Measurements from ENCODE around the gene ABR. TPM values are rescaled to one million over a fixed set of nuclear protein-coding genes. Genes with fewer than 3 reads are reported as not detected.

Gene ABR
- total and polyA plus RNA-seq, 2 of the 13 experiments (the other 11 are each of a cell fraction or from before 2014, with no cell fraction given), result 12.4 to 40.4 TPM

GRCh38 chr17:1050246-1050995, 129.4 kb downstream of the ABR start:
- Histone ChIP-seq H3K27ac (ENCODE audit: extremely low read length, insufficient read depth, low read length) (no peak overlapping the region), H3K4me1 (ENCODE audit: insufficient read depth, low read length) (no peaks in the 10 kb centered on the region), H3K9ac (ENCODE audit: insufficient read depth, low read depth, low read length) (no peak overlapping the region), H3K27me3 (ENCODE audit: control insufficient read depth in 1 of 2, insufficient read depth in 2 of 2, low read length in 2 of 2) (no peaks in the 10 kb centered on the region), H3K36me3 (replicated peaks in 1 of 2; ENCODE audit: control insufficient read depth in 1 of 2, insufficient read depth in 2 of 2, low read length in 2 of 2) (no peaks in the 10 kb centered on the region; a peak in 1 of 5 replicates), H3K4me3 (replicated peaks in 1 of 3; ENCODE audit: insufficient read depth in 1 of 3, low read depth in 2 of 3, low read length in 3 of 3) (no peak overlapping the region), H2AFZ (ENCODE audit: low read length) (no peak overlapping the region), H3K9me3 (ENCODE audit: low read length) (no peaks in the 10 kb centered on the region), H3K79me2 (ENCODE audit: insufficient read depth, low read length) (no peaks in the 10 kb centered on the region), H4K20me1 (ENCODE audit: insufficient read depth, low read length) (no peaks in the 10 kb centered on the region), H3K4me2 (ENCODE audit: low read depth, low read length) (no peak overlapping the region)
- POLR2A ChIA-PET, result no interaction called here
- in situ Hi-C loops (cut with HindIII; ENCODE audit: extremely low pct_ligation_motif_present, low pct_unique_long_range_greater_than_20kb) (no loop called here), intact Hi-C loops (cut with micrococcal nuclease; ENCODE audit: unreplicated experiment) (no loop called here)
- BruUV-seq (replicated peaks), result no TSS peak
- ATAC-seq, result no peak
- CTCF ChIA-PET (ENCODE audit: low intra/inter-chr PET ratio, low total read pairs), result no interaction called here
- DNase-seq (ENCODE audit: low spot score), result no peak
- WGBS (ENCODE audit: low lambda C conversion rate), result 84% methylated on average over 18 of the region's 22 CpGs
- no peak for FAIRE-seq
- TF ChIP-seq TBL1XR1 (IDR thresholded peaks at IDR 0.05; ENCODE audit: borderline replicate concordance, low read length, partially characterized antibody) (no peak), PHF8 (CRISPR knock-in tag; IDR thresholded peaks at IDR 0.05) (no peak), ZNF230 (CRISPR knock-in tag; IDR thresholded peaks at IDR 0.05) (no peak), HNRNPL (IDR thresholded peaks at IDR 0.05; ENCODE audit: low read depth, low read length) (no peak), CREB3 (CRISPR knock-in tag; IDR thresholded peaks at IDR 0.05) (no peak), ERF (CRISPR knock-in tag; IDR thresholded peaks at IDR 0.05) (no peak), ZNF280B (CRISPR knock-in tag; IDR thresholded peaks at IDR 0.05; ENCODE audit: borderline replicate concordance) (no peak), PHF20 (CRISPR knock-in tag; IDR thresholded peaks at IDR 0.05) (no peak), ADNP (CRISPR knock-in tag; IDR thresholded peaks at IDR 0.05) (no peak), FOXP1 (IDR thresholded peaks at IDR 0.05) (no peak), FOXP1 (CRISPR knock-in tag; IDR thresholded peaks at IDR 0.05) (no peak), RCOR2 (CRISPR knock-in tag; IDR thresholded peaks at IDR 0.05) (no peak), NFE2L1 (CRISPR knock-in tag; IDR thresholded peaks at IDR 0.05; ENCODE audit: borderline replicate concordance) (no peak), ZNF710 (CRISPR knock-in tag; IDR thresholded peaks at IDR 0.05; ENCODE audit: borderline replicate concordance) (no peak), PTBP1 (IDR thresholded peaks at IDR 0.05; ENCODE audit: low read depth, low read length, poor library complexity, severe bottlenecking) (no peak)
